ENCODE results near the gene IGSF22.
A peak's percentile ranks its signal among the peaks of the same experiment; 100 is the strongest.

Gene IGSF22

GRCh38 chr11:18713646-18714442, 12.1 kb downstream of the IGSF22 start:
- DNase-seq (ENCODE audit: low read depth in 2 of 2): no peak

DNA sequence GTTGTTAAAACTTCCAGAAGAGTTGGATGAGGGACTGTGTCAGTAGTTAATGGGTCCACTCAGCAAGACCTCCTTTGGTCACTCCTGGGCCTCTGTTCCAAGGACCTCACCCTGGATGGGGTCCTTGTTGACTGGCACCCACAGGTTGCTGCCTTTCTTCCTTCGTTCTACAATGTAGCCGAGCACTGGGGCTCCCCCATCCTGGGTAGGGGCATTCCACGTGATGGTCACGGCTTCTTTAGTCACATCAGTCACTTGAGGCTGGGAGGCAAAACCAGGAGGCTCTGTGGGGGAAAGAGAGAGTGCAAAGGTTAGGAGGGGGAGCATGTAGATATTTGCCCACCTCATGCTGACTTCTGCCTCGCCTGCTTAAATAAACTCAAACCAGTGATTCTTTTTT, 15.4 kb downstream of the IGSF22 start:
- DNase-seq (ENCODE audit: low read depth in 2 of 2): no peak

DNA sequence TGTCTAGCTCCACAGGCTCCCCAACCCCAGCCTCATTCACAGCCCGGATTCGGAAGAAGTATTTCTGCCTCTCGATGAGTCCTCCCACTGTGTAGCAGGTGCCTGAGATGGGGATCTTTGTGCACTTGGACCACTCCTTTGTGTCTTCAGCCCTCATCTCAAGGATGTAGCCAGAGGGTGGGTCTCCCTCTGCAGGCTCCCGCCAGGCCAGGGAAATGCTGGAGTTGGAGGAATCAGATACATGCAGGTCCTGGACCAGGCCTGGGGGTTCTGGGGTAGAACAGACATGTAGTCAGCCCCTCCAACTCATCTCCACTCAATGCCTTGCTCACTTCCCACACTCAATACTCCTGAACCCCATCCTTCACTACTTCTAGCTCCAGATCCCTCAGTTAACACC, 16.6 kb downstream of the IGSF22 start:
- DNase-seq (ENCODE audit: low read depth in 2 of 2): no peak

- no peak for DNase-seq (ENCODE audit: low read depth in 2 of 2)
Observed at GRCh38 chr11:18707811-18708340, 18.1 kb downstream of the IGSF22 start.

- DNase-seq (ENCODE audit: low read depth in 2 of 2): no peak
Observed at GRCh38 chr11:18706330-18707243, 19.4 kb downstream of the IGSF22 start.

GRCh38 chr11:18705651-18706281, 20.2 kb downstream of the IGSF22 start:
- DNase-seq (ENCODE audit: low read depth in 2 of 2): no peak

GRCh38 chr11:18704698-18705097, 21.3 kb downstream of the IGSF22 start:
- DNase-seq (ENCODE audit: low read depth in 2 of 2): no peak

GRCh38 chr11:18704045-18704645, 21.8 kb downstream of the IGSF22 start:
- DNase-seq (ENCODE audit: low read depth in 2 of 2): no peak

- no peak for DNase-seq (ENCODE audit: low read depth in 2 of 2)
Observed at GRCh38 chr11:18703001-18703763, 22.8 kb downstream of the IGSF22 start.

DNA sequence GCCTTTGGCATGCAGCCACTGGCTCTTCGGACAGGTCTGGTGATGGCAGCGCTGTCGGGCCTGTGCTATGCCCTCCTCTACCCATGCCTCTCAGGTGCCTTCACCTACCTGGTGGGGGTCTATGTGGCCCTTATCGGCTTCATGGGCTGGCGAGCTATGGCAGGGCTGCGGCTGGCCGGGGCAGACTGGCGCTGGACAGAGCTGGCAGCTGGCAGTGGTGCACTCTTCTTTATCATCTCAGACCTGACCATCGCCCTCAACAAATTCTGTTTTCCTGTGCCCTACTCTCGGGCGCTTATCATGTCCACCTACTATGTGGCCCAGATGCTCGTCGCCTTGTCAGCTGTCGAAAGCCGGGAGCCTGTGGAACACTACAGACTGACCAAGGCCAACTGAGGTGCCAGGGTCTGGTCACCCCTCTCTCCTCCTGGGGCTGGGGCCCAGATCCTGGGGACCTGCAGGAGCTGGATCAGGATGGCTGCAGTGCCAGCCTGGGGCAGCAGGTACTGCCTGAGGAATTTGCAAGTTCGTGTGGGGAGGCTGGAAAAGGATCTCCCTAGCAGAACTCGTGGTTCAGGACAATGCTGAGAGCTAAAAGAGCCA, 24.3 kb downstream of the IGSF22 start:
- no peak for DNase-seq (ENCODE audit: low read depth in 2 of 2)

GRCh38 chr11:18700872-18701271, 25.1 kb downstream of the IGSF22 start:
- DNase-seq (ENCODE audit: low read depth in 2 of 2): no peak

- no peak for DNase-seq (ENCODE audit: low read depth in 2 of 2)
Observed at GRCh38 chr11:18700375-18700774, 25.6 kb downstream of the IGSF22 start.

- no peak for DNase-seq (ENCODE audit: low read depth in 2 of 2)
Observed at GRCh38 chr11:18699848-18700261, 26.1 kb downstream of the IGSF22 start.

DNA sequence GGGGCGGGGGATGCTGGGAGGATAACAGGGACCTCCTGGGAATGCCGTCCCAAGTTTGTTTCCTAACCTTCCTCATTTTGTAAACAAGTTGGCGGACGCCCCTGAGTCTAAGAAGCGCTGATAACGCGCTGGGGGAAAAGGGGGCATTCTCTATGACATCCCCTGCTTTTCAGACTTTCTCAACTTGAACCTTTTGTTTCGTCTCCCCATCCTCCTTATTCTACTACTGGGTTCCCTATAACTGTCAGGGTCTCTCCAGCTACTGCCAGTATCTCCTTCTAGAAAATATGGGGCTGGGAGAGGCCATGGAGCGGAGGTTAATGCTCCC, 26.8 kb downstream of the IGSF22 start:
- DNase-seq (ENCODE audit: low read depth in 2 of 2): no peak

DNA sequence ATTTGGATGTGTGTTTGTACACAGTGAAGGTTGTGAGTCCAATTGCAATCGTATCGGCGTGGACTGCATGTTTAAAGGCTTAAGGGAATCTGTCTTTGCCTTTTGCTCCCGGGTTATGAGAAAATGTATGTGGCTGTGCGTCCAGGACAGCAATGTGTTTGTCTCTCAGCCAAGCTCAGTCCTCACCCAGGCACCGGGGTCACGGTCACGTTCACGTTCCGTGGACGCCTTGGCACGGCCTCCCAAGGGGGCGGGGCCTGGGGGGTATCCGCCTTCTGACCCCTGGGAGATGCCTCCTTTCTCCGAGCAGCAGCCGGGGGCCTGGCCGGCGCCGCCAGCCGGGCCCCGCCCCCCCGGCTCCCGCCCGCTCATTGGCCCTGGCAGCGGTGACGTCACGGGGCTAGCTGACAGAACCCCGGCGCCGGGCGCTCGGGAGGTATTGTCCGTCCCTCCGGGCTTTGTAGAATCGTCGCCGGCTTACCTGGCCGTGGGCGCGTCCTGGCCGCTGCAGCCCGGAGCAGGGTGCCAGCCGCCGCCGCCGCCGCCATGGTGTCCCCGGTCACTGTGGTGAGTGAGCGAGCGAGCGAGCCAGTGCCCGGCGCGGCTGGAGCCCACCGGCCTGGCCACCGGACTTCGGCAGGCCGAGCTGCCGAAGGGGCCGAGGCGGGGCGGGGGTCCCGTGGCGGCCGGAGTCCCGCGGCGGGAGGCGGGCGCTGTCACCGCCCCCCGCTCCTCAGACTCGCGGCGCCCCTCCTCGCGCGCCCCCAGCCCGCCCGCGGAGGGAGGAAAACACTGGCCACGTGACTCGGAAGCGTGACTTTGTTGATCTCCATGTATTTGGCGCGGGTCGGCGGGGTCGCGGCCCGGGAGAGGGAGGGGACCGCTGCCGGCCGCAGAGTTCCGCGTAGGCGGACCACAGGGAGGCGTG, 27.4 kb downstream of the IGSF22 start, which contains the start of gene TMEM86A:
TSS of gene TMEM86A (plus strand) at position 439 of the 928 bp plus-strand sequence. CDS start at position 547, 108 bp downstream.
- DNase-seq (ENCODE audit: low read depth in 2 of 2): peak; percentile 75 to 81

- no peak for DNase-seq (ENCODE audit: low read depth in 2 of 2)
Observed at GRCh38 chr11:18697576-18697975, 28.4 kb downstream of the IGSF22 start.

- DNase-seq (ENCODE audit: low read depth in 2 of 2): no peak
Observed at GRCh38 chr11:18696638-18697225, 29.3 kb downstream of the IGSF22 start.

DNA sequence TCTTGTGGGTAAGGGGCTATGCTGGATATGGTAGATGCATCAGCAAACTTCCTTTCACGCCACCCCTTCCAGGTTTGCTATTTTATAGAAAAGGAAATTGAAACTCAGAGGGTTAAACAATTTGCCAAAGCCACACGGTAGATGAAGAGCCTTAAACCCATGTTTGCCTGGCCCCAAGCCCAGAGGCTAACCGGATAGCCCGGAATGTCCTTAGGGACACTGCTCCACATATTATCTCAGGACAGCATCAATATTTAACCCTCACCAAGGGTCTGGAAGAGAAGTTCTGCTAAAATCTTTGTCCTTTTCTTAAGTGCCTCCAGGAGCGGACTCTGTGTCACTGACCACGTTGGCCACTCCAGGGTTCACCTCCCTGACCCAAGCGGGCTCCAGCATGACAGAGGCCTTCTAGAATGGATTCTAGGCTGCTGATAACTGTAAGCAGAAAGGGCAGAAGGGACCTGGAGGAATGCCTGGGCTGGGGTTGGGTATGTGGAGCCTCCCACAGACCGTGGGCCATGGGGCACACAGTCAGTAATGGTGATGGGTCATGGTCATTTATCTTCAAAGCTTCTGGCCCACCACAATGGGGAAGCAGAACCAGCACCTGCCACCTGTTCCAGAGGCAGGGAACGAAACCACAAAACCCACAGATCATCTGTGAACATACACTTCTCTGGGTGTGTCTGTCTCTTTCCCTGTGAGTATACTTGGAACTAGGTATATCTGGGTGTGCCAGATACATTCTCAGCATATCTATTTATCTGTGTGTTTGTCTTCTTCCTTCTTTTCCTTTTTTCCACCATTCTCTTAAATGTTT, 32.8 kb downstream of the IGSF22 start:
- no peak for DNase-seq (ENCODE audit: low read depth in 2 of 2)

Data from stimulated activated CD8-positive, alpha-beta memory T cell treated with anti-CD3 and anti-CD28 coated beads, Interleukin-15, amount 100 ng/mL, for 4 hours (primary cell).